ENCODE data around the gene DENND4B. TPM values are rescaled to one million over a fixed set of nuclear protein-coding genes. Genes with fewer than 3 reads are reported as not detected.

DENND4B gene
- total and polyA plus RNA-seq, 4 donors, result 9.7 to 27.2 (median 11.6) TPM

DNA sequence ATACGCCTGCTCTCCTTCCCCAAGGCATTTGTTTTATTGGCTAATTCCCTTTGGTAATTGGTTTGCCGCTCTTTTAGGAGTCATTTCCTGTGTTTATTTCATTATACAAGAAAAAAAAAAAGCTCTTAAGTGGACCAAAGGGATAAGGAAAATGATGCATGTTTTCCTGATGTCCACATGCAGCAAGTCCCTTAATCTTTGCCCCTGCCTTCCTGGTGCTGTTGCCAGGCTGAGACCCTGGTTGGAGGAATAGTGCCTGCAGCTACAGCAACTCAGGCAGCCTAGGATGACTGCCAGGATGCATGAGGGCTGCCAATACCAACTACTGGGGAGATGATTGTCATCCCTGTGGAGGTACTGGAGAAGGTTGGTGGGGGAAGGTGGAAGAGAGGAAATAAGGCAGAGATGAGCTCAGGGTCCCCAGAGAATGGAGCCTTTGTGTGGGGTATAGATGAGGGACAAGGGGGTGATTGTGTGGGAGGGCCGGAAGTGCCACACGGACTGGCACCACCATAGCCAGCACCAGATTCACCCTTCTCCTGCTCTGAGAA, 17.7 kb downstream of the DENND4B start:
- WGBS, result 74% methylated on average over 4 of the region's 4 CpGs
- Histone ChIP-seq H3K27ac (ENCODE audit: low read depth in 1 of 2, low read length in 2 of 2) (peak overlapping the region in 1 of 2 donors; percentile 50), H3K9me3 (ENCODE audit: control insufficient read depth in 4 of 4, low read length in 3 of 4) (no peaks in the 10 kb centered on the region), H3K4me3 (ENCODE audit: low read depth in 1 of 3, low read length in 3 of 3) (no peak overlapping the region), H3K36me3 (ENCODE audit: control insufficient read depth in 4 of 4, insufficient read depth in 3 of 4, low read depth in 1 of 4, low read length in 3 of 4) (peaks cover 4 to 37% (median 16%) of the 10 kb centered on the region in 4 donors), H3K27me3 (ENCODE audit: control insufficient read depth in 4 of 4, insufficient read depth in 4 of 4, low read length in 3 of 4) (no peaks in the 10 kb centered on the region), H3K9ac (ENCODE audit: low read depth in 1 of 2, low read length in 2 of 2) (no peak overlapping the region), H3K4me1 (ENCODE audit: control insufficient read depth in 4 of 4, insufficient read depth in 4 of 4, low read length in 3 of 4) (peaks cover 2 to 5% (median 3%) of the 10 kb centered on the region in 4 donors)
- TF ChIP-seq FOXA2 (IDR thresholded peaks at IDR 0.05), result no peak
- no peak for TF ChIP-seq RXRA (IDR thresholded peaks at IDR 0.05)
- no peak for TF ChIP-seq JUND (IDR thresholded peaks at IDR 0.05)
- TF ChIP-seq EGR1 (IDR thresholded peaks at IDR 0.05; ENCODE audit: low read depth in 2 of 2), result no peak
- no peak for TF ChIP-seq RAD21 (IDR thresholded peaks at IDR 0.05)
- no peak for TF ChIP-seq HNF4G (IDR thresholded peaks at IDR 0.05)
- TF ChIP-seq, protein P1, sequence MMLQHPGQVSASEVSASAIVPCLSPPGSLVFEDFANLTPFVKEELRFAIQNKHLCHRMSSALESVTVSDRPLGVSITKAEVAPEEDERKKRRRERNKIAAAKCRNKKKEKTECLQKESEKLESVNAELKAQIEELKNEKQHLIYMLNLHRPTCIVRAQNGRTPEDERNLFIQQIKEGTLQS (IDR thresholded peaks at IDR 0.05), result no peak
- TF ChIP-seq GABPA (IDR thresholded peaks at IDR 0.05 in 1 of 2, conservative IDR thresholded peaks at IDR 0.05 in 1 of 2), result no peak
- no peak for TF ChIP-seq YY1 (IDR thresholded peaks at IDR 0.05)
- no peak for DNase-seq (ENCODE audit: low spot score)

DNA sequence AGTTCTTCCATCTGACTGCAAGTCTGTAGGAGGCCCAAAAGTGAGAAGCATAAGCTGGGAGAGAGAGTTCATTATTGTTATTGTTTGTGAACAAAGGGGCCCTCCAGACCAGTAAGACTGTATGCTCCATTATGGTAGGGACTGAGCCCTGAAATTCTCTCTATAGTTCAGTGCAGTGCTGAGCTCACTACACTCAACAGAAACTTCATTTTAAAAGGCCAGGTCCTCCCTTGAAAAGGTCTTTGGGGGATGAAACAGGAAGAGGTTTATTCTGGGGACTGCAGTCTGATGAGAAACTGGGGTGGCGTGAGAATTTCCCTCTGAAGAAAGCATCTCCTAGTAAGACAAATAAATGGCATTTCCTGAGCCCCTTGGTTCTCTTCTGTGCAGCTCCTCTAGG, 18.3 kb downstream of the DENND4B start:
- H3K36me3 ChIP-seq (ENCODE audit: control insufficient read depth in 4 of 4, insufficient read depth in 3 of 4, low read depth in 1 of 4, low read length in 3 of 4), result peaks cover 2 to 30% (median 14%) of the 10 kb centered on the region in 4 donors
- H3K27ac ChIP-seq (ENCODE audit: low read depth in 1 of 2, low read length in 2 of 2), result no peak overlapping the region
- no peaks in the 10 kb centered on the region for H3K9me3 ChIP-seq (ENCODE audit: control insufficient read depth in 4 of 4, low read length in 3 of 4)
- no peak for DNase-seq (ENCODE audit: low spot score)
- H3K4me3 ChIP-seq (ENCODE audit: low read depth in 1 of 3, low read length in 3 of 3), result no peak overlapping the region
- H3K9ac ChIP-seq (ENCODE audit: low read depth in 1 of 2, low read length in 2 of 2), result no peak overlapping the region
- WGBS, result 85% methylated on average over 1 of the region's 1 CpG
- H3K4me1 ChIP-seq (ENCODE audit: control insufficient read depth in 4 of 4, insufficient read depth in 4 of 4, low read length in 3 of 4), result peaks cover 5 to 8% (median 6%) of the 10 kb centered on the region in 4 donors
- H3K27me3 ChIP-seq (ENCODE audit: control insufficient read depth in 4 of 4, insufficient read depth in 4 of 4, low read length in 3 of 4), result no peaks in the 10 kb centered on the region
- no peak for TF ChIP-seq YY1 (IDR thresholded peaks at IDR 0.05)
- TF ChIP-seq, protein P2, sequence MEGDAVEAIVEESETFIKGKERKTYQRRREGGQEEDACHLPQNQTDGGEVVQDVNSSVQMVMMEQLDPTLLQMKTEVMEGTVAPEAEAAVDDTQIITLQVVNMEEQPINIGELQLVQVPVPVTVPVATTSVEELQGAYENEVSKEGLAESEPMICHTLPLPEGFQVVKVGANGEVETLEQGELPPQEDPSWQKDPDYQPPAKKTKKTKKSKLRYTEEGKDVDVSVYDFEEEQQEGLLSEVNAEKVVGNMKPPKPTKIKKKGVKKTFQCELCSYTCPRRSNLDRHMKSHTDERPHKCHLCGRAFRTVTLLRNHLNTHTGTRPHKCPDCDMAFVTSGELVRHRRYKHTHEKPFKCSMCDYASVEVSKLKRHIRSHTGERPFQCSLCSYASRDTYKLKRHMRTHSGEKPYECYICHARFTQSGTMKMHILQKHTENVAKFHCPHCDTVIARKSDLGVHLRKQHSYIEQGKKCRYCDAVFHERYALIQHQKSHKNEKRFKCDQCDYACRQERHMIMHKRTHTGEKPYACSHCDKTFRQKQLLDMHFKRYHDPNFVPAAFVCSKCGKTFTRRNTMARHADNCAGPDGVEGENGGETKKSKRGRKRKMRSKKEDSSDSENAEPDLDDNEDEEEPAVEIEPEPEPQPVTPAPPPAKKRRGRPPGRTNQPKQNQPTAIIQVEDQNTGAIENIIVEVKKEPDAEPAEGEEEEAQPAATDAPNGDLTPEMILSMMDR (IDR thresholded peaks at IDR 0.05; ENCODE audit: low read depth, low read length, missing input control), result no peak
- TF ChIP-seq JUND (IDR thresholded peaks at IDR 0.05), result no peak
- TF ChIP-seq RXRA (IDR thresholded peaks at IDR 0.05), result no peak
- TF ChIP-seq, protein P1 (IDR thresholded peaks at IDR 0.05), result no peak
- TF ChIP-seq, protein P3, sequence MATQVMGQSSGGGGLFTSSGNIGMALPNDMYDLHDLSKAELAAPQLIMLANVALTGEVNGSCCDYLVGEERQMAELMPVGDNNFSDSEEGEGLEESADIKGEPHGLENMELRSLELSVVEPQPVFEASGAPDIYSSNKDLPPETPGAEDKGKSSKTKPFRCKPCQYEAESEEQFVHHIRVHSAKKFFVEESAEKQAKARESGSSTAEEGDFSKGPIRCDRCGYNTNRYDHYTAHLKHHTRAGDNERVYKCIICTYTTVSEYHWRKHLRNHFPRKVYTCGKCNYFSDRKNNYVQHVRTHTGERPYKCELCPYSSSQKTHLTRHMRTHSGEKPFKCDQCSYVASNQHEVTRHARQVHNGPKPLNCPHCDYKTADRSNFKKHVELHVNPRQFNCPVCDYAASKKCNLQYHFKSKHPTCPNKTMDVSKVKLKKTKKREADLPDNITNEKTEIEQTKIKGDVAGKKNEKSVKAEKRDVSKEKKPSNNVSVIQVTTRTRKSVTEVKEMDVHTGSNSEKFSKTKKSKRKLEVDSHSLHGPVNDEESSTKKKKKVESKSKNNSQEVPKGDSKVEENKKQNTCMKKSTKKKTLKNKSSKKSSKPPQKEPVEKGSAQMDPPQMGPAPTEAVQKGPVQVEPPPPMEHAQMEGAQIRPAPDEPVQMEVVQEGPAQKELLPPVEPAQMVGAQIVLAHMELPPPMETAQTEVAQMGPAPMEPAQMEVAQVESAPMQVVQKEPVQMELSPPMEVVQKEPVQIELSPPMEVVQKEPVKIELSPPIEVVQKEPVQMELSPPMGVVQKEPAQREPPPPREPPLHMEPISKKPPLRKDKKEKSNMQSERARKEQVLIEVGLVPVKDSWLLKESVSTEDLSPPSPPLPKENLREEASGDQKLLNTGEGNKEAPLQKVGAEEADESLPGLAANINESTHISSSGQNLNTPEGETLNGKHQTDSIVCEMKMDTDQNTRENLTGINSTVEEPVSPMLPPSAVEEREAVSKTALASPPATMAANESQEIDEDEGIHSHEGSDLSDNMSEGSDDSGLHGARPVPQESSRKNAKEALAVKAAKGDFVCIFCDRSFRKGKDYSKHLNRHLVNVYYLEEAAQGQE (IDR thresholded peaks at IDR 0.05), result no peak
- TF ChIP-seq RAD21 (IDR thresholded peaks at IDR 0.05), result no peak
- TF ChIP-seq EGR1 (IDR thresholded peaks at IDR 0.05; ENCODE audit: low read depth in 2 of 2), result no peak
- no peak for TF ChIP-seq FOXA2 (IDR thresholded peaks at IDR 0.05)
